ENCODE data around the gene NUMB. TPM values are rescaled to one million over a fixed set of nuclear protein-coding genes. Genes with fewer than 3 reads are reported as not detected.

NUMB gene
- total and polyA plus RNA-seq, 2 donors (not counting 1 experiment from before 2014, with no cell fraction given), result 36.0 to 151 TPM

- no peak overlapping the region for H3K4me2 ChIP-seq (ENCODE audit: extremely low read depth, insufficient read depth, low read length)
- H2AFZ ChIP-seq (ENCODE audit: low read length), result no peak overlapping the region
- H3K4me1 ChIP-seq (ENCODE audit: control insufficient read depth, extremely low read depth, insufficient read depth, low read length), result no peaks in the 10 kb centered on the region
- H3K27ac ChIP-seq (ENCODE audit: insufficient read depth, low read length), result no peak overlapping the region
- TF ChIP-seq EZH2 (IDR thresholded peaks at IDR 0.05; ENCODE audit: low read length, missing control alignments) (no peak), CTCF (conservative IDR thresholded peaks at IDR 0.05 in 1 of 2, IDR thresholded peaks at IDR 0.05 in 1 of 2; ENCODE audit: low read depth in 1 of 2, low read length in 2 of 2) (no peak)
- H3K36me3 ChIP-seq (ENCODE audit: control insufficient read depth, insufficient read depth, low read length), result no peaks in the 10 kb centered on the region
- no peak for DNase-seq (ENCODE audit: low read depth in 2 of 2)
- H3K79me2 ChIP-seq (ENCODE audit: control insufficient read depth, insufficient read depth, low read length), result no peaks in the 10 kb centered on the region
- H4K20me1 ChIP-seq (ENCODE audit: control insufficient read depth, extremely low read depth, insufficient read depth, low read length), result no peaks in the 10 kb centered on the region
- no peak overlapping the region for H3K9ac ChIP-seq (ENCODE audit: insufficient read depth, low read length)
- no peaks in the 10 kb centered on the region for H3K9me3 ChIP-seq (ENCODE audit: control insufficient read depth, insufficient read depth, low read depth, low read length)
- no peaks in the 10 kb centered on the region for H3K27me3 ChIP-seq (ENCODE audit: control insufficient read depth, insufficient read depth, low read length)
- H3K4me3 ChIP-seq (replicated peaks in 1 of 4; ENCODE audit: control extremely low read depth in 1 of 4, insufficient read depth in 1 of 4, low read depth in 3 of 4, low read length in 4 of 4), result no peak overlapping the region
Measured at GRCh38 chr14:73323896-73324399, 134.4 kb downstream of the NUMB start.

GRCh38 chr14:73313151-73313550 is 145.2 kb downstream of the NUMB start:
- no peaks in the 10 kb centered on the region for H3K79me2 ChIP-seq (ENCODE audit: control insufficient read depth, insufficient read depth, low read length)

GRCh38 chr14:73312687-73313086 is 145.7 kb downstream of the NUMB start:
- Histone ChIP-seq H3K4me3 (replicated peaks in 1 of 4; ENCODE audit: control extremely low read depth in 1 of 4, insufficient read depth in 1 of 4, low read depth in 3 of 4, low read length in 4 of 4) (no peak overlapping the region), H3K79me2 (ENCODE audit: control insufficient read depth, insufficient read depth, low read length) (no peaks in the 10 kb centered on the region), H3K9me3 (ENCODE audit: control insufficient read depth, insufficient read depth, low read depth, low read length) (no peaks in the 10 kb centered on the region), H3K4me1 (ENCODE audit: control insufficient read depth, extremely low read depth, insufficient read depth, low read length) (no peaks in the 10 kb centered on the region), H3K27me3 (ENCODE audit: control insufficient read depth, insufficient read depth, low read length) (no peaks in the 10 kb centered on the region), H3K4me2 (ENCODE audit: extremely low read depth, insufficient read depth, low read length) (no peak overlapping the region), H3K36me3 (ENCODE audit: control insufficient read depth, insufficient read depth, low read length) (no peaks in the 10 kb centered on the region), H4K20me1 (ENCODE audit: control insufficient read depth, extremely low read depth, insufficient read depth, low read length) (no peaks in the 10 kb centered on the region), H3K9ac (ENCODE audit: insufficient read depth, low read length) (no peak overlapping the region), H3K27ac (ENCODE audit: insufficient read depth, low read length) (no peak overlapping the region), H2AFZ (ENCODE audit: low read length) (no peak overlapping the region)
- TF ChIP-seq CTCF (conservative IDR thresholded peaks at IDR 0.05 in 1 of 2, IDR thresholded peaks at IDR 0.05 in 1 of 2; ENCODE audit: low read depth in 1 of 2, low read length in 2 of 2), result no peak
- no peak for TF ChIP-seq EZH2 (IDR thresholded peaks at IDR 0.05; ENCODE audit: low read length, missing control alignments)
- DNase-seq (ENCODE audit: low read depth in 2 of 2), result no peak

More at GRCh38 chr14:73313151-73313550, 145.2 kb downstream of the NUMB start:
- Histone ChIP-seq H2AFZ (ENCODE audit: low read length) (no peak overlapping the region), H3K27me3 (ENCODE audit: control insufficient read depth, insufficient read depth, low read length) (no peaks in the 10 kb centered on the region), H4K20me1 (ENCODE audit: control insufficient read depth, extremely low read depth, insufficient read depth, low read length) (no peaks in the 10 kb centered on the region), H3K4me2 (ENCODE audit: extremely low read depth, insufficient read depth, low read length) (no peak overlapping the region), H3K9ac (ENCODE audit: insufficient read depth, low read length) (no peak overlapping the region), H3K9me3 (ENCODE audit: control insufficient read depth, insufficient read depth, low read depth, low read length) (no peaks in the 10 kb centered on the region), H3K36me3 (ENCODE audit: control insufficient read depth, insufficient read depth, low read length) (no peaks in the 10 kb centered on the region), H3K4me3 (replicated peaks in 1 of 4; ENCODE audit: control extremely low read depth in 1 of 4, insufficient read depth in 1 of 4, low read depth in 3 of 4, low read length in 4 of 4) (no peak overlapping the region), H3K4me1 (ENCODE audit: control insufficient read depth, extremely low read depth, insufficient read depth, low read length) (no peaks in the 10 kb centered on the region), H3K27ac (ENCODE audit: insufficient read depth, low read length) (no peak overlapping the region)
- no peak for DNase-seq (ENCODE audit: low read depth in 2 of 2)
- TF ChIP-seq CTCF (conservative IDR thresholded peaks at IDR 0.05 in 1 of 2, IDR thresholded peaks at IDR 0.05 in 1 of 2; ENCODE audit: low read depth in 1 of 2, low read length in 2 of 2), result no peak
- TF ChIP-seq EZH2 (IDR thresholded peaks at IDR 0.05; ENCODE audit: low read length, missing control alignments), result no peak
